Stimulated activated CD8-positive, alpha-beta memory T cell treated with anti-CD3 and anti-CD28 coated beads, Interleukin-15, amount 100 ng/mL, for 48 hours (primary cell): ENCODE results near the gene PANK1.
"Not testable (repeated sequence)": the region's sequence is repeated elsewhere in the genome, so short reads cannot be mapped to it uniquely, and the experiment has no call there.

Experiments used
- DNase-seq, 2 donors: peaks; one replicate each; pipeline ENCODE4 v3.0.0-alpha.2; 2020; ENCODE audit warnings: low read depth in 2 of 2

Gene PANK1

DNA sequence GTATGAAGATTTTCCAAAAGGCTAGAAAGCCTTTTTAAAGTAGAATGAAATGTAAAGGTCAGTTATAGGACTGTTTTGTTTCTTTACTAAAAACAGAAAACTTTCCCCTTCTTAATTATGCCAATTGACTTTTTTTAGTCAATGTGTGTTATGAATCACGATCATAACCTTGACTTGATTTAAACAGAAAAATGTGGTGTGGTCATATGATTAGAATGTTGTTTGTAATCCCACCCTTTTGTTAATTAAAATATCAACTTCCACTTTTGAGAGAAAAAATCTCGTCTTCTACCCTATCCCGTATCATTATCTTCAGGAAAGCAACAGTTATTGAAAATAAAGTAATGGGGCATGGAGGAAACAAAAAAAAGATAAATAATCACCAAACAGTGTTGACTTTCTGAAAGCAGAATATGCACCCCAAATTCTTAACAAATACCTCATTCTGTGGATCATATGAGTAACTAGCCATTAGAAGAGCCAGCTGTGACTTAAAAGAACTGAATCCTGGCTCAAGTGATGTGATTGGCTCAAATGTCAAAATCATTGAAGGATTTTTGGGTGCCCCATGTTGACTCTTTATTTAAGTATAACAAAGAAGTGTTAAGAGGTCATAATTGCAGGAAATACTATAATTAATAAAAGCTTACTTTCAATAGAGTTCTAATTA, 77.3 kb downstream of the PANK1 start:
- no peak for DNase-seq

DNA sequence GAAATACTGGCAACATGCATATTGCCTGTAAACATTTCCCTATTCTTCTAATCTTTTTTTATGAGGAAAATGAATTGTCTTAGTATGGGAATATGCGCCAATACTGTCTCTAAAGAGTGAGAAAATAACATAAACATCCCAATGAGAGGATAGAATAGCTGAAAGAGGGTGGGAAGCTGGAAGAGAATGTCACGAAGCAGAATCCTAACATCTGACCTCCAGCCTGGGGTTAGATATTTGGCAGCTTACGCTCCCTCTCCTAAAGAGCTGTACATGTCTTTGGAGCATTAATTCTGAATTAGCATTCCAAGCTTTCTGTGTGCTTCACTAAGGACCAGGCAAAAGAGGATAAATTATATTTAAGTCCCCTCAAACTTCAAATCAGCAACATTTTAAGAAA, 78.0 kb downstream of the PANK1 start:
- DNase-seq, result no peak

DNA sequence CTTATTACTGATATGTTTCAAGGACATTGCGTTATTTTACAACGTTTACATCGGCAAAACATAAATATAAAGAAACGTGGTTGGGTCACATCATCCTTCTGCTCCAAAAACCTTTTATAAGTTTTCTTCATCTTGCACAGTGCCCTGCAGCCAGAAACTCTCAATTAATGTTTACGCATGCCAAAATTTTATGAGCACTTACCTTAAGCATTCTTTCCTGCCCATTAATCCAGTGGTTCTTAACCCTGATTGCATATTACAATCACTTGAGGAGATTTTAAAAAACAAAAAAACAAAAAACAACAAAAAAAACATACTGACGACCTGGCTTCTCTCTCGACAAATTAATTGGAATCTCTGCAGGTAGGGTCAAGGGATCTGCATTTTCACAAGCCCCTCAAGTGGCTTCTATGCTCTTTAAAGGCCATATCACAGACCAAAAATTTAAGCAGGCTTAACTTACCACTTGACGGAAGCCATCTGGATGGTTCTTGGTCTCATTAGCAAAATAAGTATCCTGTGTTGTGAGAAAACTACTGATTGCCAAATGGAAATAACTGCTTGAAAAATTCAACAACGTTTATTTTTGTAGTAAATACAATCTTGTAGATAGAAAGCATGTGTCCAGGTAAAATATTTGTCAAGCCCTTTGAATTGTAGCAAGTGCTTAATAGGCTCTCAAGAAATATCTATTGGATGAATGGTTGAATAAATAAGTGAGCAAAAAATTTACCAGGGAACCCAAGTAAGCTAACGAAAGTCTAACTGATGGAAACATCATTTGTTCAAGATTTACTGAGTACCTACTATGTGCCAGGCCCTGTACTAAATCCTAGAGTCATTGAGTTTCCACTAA, 78.7 kb downstream of the PANK1 start:
- no peak for DNase-seq

DNA sequence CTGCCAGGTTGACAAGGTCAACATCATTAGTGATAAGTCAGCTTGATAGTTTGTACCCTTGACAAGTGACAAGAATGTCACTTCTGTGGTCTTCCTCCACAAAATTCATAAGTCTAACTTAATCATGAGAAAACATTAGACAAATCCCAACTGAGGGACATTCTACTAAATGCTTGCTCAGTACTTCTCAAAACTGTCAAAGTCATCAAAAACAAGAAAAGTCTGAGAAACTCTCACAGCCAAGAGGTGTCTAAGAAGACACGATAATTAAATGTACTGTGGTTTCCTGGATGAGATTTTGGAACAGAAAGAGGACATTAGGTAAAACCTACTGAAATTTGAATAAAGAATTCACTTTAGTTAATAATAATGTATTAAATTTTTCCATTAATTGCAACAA, 79.9 kb downstream of the PANK1 start:
- no peak for DNase-seq

DNA sequence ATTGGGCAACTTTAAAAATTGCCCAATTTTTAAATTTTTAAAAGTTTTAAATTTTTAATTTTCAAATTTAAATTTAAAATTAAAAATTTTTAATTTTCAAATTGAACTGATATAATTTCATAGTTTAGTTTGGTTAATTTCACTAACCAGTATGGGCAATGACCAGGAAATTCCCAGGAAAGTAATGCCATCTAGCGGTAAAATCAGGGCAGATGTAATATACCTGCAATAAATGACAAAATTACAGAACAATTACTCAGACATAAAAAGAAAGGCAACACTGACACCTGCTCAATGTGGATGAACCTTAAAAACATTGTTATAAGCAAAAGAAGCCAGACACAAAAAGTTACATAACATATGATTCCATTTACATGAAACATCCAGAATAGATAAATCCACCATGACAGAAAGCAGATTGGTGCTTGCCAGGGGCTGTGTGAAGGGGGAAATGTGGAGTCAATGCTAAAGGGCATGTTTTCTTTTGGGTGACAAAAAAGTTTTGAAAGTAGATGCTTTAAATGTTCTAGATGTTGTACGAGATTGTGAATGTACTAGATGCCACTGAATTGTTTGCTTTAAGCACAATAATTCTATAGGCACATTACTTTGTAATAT, 81.1 kb downstream of the PANK1 start:
- no peak for DNase-seq

DNA sequence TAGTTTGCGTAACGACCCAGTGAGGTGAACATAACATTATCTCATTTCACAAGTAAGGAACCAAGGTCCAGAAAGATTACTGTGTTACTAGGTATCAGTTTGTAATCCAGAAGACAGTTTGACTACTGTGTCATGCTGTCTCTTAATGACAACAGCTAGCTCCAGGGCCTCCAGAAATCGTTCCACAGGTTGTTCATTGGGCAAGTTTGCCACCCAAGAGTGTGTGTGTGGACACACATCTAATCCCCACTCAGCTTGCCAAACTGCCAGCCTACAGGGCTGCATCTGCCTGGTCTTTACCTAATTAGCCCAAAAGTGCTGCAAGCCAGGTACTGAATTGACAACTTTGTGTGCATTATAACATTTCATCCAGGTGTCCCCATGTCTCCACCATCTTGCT, 81.7 kb downstream of the PANK1 start:
- no peak for DNase-seq

DNA sequence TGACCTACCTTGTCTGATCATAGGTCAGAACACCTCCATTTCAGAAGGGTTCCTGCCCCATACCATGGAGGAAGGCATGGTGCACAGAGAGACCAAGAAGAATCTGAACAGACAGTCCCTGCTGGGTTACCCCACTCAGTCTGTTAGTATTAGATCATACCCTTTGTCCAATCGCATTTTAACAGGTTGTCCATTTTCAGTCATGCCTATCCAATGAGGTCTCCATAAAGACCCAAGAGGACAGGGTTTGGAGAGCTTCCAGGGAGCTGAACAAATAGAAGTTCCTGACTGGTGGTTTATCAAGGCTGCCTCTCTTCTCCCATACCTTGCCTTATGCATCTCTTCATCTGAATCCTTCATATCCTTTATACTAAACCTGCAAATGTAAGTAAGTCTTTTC, 88.4 kb downstream of the PANK1 start:
- DNase-seq, result no peak

DNA sequence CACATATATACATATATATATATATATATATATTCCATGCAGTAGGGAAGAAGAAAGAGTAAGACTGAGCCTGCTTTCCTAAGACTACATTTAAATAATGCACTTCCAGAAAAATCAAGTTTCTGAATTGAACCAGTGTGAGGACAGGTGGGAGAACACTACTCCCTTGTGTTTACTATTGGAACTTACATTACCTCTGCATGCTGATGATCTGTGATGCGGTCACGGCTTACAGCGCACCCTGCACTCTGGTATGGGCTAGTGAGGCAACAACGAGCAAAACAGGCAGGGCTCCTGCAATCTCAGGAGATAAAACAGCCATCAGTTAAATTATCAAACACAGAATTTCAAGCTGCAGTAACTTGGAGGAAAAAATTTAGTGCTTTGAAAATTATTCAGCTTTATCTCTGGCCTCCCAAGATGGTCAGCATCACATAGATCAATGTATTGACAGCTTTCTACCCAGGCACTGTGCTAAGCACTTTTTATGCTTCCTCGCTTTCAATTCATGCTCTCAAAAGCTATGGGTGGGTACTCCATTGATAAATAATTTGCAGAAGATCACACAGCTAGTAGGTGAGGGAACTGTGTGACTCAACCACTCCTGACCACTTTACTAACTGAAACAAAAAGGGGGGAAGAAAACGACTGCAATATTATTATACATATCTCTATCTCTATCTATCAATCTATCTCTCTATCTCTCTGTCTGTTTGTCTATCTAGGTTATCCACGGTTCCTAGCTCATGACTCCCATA, 89.2 kb downstream of the PANK1 start:
- DNase-seq, result no peak

DNA sequence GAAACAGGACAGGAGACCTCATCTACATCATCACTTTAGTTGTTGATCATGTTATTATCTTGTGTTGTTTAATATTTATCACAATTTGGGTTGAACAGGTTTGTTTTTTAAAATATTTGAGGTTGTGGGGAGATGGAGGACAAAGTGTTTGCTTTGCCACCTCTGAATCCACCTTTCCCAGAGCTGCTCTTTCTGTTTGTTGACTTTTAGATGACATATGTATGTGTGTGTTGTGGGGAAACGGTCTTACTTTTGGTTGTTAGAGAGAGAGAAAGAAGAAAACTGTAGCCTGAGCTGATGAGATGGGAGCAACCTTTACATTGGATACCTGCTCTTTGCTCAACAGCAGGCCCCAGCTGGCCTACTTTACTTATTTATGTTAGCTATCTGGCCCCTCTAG, 90.6 kb downstream of the PANK1 start:
- DNase-seq, result no peak

DNA sequence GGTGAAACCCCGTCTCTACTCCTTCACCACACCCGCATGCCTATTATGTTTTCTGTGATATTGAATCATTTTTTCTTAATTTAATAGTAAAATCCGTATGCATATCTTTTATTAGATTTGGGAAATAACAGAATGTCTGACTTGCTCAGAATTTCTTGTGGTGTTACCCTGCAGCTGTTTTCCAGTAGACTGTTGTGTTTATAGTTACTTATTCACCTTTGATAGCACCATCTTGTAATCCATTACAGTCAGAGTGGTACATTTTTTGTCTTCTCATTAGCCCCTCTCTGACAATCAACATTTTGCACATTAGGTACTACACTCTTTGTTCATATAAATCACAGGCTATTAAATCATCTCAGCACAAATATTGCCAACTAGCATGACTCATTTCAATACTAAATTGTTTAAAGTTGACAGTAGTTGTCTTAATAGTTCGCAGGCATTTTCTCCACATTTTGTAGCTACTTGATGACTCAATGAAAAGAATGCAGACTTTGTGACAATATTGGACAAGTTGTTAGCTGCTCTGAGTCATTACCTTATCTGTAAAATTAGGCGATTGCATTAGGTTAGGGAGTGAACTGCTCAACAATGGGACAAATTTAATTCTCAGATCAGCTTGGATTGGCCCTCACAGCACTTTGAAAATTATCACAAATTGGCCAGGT, 91.8 kb downstream of the PANK1 start:
- DNase-seq, result no peak

DNA sequence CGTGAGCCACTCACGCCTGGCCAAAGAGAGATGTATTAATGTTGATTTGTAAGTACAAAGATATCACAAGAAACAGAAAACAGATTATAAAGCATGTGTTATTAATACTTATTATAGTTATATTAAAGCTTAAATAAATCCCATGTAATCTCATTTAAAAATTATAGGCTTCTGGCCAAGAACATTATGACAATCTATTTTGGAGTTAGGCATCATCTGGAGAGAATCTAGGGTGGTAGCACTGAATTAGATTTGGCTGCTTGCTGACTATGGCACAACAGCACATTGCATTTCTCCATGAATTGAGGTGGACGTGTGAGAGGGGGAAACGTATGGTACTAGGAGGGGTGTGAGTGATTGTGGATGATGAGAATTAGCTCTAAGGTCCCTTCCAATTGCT, 92.8 kb downstream of the PANK1 start:
- DNase-seq, result no peak

DNA sequence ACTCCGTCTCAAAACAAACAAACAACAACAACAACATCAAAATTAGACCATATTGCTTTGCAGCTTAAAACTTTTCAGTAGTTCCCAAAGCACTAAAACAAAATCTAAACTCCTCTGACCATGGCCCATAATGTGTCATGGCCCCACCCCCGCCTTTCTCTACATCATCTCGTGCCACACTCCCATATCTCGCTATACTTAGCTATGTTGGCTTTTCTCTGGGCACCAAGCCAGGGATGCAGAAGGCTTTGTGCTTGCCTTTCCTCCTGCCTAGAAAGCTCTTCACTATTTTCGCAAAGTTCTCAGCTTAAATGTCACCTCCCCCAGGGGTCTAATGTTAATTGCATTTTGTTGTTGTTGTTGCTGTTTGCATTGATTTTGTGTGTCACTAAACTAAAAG, 94.5 kb downstream of the PANK1 start:
- no peak for DNase-seq

DNA sequence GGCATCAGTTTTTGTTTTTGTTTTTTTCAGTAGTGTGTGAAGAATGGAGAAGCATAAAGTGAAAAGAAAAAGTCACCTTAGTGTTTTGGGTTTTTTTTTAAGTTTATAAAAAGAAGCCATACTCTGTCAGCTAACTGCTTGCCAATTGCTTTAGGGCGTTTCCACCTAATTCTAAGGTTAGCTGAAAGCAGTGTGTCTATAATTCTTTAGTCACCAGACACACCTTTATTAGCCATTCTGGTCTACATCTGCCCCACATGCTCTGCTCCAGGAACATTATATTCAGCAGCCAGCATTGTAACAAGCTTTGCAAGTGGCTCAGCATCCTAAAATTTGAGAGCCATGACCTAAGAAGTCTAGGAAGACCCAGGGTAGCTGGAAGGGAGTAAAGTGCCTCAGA, 95.5 kb downstream of the PANK1 start:
- no peak for DNase-seq

DNA sequence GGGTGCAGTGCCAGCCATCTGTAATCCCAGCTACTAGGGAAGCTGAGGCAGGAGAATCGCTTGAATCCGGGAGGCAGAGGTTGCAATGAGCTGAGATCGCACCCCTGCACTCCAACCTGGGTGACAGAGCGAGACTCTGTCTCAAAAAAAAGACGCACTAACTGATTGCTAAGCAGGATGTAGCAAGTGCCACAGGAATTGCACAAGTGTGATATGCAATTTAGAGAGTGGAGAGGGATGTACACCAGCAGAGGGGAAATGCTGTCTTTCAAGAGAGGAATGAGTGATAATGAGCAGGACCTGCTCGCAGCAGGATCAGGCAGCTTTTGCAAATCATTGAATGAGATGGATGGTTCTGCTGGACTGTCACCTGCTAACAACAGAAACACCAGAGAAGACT, 96.4 kb downstream of the PANK1 start:
- no peak for DNase-seq

DNA sequence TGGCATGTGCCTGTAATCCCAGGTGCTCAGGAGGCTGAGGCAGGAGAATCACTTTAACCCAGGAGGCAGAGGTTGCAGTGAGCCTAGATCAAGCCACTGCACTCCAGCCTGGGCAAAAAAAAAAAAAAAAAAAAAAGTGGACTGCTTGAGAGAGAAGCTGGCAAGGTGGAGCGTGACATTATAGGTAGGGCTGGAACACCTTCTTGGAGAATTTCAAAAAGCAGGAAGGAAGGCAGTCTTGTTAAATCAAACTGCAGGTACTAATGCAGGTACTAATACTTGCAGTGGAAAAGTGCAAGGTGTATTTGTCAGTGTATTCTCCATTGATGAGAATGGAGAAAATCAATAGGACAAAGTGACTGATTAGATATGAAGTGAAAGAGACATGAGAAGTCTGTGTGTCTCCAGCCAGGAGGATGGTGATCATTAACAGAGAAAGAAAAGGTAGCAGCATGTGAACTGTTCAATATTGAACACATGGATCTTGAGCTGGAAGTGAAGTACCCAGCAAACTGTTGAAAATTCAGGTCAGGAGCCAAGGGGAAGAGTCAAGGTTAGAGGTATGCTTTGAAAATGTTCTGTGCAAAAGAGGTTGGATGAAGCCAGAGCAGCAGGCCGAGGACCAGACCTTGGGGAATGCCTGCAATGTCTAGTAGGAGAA, 97.1 kb downstream of the PANK1 start:
- DNase-seq, result no peak

DNA sequence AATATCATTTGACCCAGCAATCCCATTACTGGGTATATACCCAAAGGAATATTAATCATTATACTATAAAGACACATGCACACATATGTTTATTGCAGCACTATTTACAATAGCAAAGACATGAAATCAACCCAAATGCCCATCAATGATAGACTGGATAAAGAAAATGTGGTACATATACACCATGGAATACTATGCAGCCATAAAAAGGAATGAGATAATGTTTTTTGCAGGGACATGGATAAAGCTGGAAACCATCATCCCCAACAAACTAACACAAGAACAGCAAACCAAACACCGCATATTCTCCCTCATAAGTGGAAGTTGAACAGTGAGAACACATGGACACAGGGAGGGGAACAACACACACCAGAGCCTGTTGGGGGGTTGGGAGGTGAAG, 98.4 kb downstream of the PANK1 start:
- not testable (repeated sequence) for DNase-seq

DNA sequence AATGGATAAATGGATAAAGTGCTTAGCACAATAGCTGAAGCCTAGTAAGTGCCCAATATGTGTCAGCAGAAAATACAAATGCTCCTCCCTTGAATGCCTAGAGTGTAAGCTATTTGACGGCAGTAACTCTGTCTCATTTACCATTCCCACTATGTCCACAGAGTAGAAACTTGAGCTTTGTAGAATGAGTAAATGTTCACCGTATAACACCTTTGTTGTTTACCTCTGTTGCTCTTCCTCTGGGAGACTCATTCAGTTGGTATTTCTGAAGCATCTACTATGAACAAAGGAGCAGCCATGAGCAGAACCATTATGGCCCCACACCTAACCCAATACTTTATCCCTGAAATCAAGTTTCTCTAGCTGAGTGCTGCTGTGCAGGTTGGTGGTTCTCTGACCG, 101.2 kb downstream of the PANK1 start:
- DNase-seq, result no peak

DNA sequence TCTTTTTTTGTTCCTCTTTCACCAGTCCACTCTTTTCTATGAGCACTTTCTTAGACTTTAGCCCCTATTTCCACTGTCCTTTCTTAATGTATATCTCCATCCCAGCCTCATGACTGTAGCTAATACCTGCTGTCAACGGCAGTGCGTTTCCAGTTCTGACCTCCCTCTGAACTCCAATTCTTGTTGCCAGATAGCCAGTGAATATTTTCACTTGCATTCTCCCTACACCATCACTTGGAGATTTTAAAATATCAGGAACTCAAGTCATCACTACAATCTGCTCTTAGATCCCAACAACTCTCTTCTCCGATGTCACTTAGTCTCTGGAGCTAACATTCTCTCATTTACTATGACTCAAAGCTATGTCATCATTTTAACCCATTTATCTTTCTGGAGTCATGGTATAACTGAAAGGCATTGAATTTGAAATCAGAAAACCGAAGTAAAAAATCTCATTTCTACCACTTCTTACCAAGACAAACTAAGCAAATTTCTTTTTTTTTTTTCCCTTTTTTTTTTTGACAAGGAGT, 104.6 kb downstream of the PANK1 start:
- no peak for DNase-seq

DNA sequence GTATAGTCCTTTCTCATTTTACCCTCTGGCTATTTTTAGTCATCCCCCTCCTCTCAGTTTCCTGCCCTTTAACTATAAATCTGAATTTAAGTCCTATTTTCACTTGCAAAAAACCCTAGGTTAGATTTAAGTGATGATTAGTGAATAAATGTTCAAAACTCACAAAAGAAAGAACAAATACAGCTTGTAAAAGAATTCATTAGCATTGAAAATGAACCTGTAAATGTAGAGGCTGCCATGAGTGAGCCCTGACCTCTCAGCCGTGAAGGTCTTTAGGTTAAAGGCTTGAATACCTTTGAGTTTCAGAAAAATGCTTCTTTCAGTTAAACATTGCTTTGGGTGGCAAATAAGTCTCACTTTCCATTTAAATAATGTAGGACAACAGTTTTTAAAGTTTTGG, 107.7 kb downstream of the PANK1 start:
- DNase-seq, result no peak

DNA sequence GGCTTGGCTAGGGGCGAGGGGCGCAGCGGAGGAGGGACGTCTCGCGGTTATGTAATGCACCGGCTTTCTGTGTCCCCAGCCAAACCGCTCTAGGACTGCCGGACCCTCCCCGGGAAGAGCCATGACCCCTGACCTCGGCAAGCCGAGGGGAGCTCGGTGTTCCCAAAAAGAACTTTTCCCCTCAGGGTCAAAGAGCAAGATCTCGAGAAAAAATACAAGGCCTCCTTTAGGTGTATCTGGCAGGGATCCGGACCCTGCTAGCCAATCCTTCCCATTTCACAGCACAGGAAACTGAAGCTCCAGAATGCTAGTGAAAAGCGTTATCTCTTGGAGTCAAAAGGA, 109.1 kb downstream of the PANK1 start:
- DNase-seq, result no peak
